22Rv1 (cell line): ENCODE results near the gene WDR44.
"Not testable (repeated sequence)": the region's sequence is repeated elsewhere in the genome, so short reads cannot be mapped to it uniquely, and the experiment has no call there.

Experiments
- H3K27ac ChIP-seq: fragments of 450-650 bp; 2 replicates; pipeline ENCODE4 v1.5.1; 2017
- CTCF ChIP-seq: fragments of 450-650 bp; IDR thresholded peaks from 2 replicates; pipeline ENCODE4 v1.5.1; 2017; ENCODE audit warnings: mild to moderate bottlenecking
- ZFX ChIP-seq: fragments of 450-650 bp; IDR thresholded peaks from 2 replicates; pipeline ENCODE4 v1.6.1; 2017; ENCODE audit warnings: antibody characterized with exemption, borderline replicate concordance

The WDR44 gene

DNA sequence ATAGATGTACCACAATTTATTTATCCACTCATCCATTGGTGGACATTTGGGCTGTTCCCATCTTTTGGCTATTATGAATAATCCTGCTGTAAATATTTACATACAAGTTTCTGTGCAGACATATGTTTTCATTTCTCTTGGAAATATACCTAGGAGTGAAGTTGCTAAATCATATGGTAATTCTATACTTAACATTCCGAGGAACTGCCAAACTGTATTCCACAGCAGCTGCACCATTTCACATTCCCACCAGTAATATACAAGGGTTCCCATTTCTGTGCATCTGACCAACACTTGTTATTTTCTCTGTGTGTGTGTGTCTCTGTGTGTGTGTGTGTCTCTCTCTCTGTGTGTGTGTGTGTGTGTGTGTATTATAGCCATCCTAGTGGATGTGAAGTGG, 134.3 kb downstream of the WDR44 start:
- no peak for TF ChIP-seq CTCF
- no peak for TF ChIP-seq ZFX

GRCh38 chrX:118482384-118482783, 136.5 kb downstream of the WDR44 start:
- not testable (repeated sequence) for H3K27ac ChIP-seq

More for the DNA sequence above, 134.3 kb downstream of the WDR44 start:
- H3K27ac ChIP-seq: no peak overlapping the region

DNA sequence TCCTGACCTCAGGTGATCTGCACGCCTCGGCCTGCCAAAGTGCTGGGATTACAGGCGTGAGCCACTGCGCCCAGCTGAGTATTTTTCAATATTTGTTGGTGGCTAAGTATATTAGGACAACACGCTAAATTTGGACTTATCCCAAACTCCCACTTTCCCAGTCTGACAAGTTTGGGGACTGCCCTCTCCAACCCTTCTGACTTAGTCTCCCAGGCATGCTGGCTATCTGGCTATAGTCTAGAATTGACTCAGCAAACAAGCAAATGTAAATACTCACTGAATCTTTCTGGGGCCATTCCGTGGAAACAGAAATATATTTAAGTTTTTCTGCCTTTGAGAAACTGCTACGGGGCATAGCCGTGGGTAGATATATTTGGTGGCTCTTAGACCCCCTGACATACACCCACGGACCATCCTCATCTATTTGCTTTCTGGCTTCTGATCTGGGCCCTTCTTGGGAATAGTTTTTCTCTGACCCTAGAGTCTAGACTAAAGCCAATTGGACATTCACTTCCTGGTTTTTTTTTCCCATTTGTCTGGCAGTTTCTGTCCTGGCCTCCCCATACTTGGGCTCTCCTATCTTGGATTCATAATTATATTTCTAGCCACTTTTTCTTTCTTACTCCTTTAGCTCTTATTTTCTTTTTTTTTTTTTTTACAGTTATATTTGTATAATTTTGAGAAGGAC, 138.5 kb downstream of the WDR44 start:
- H3K27ac ChIP-seq: no peak overlapping the region
- TF ChIP-seq ZFX (no peak), CTCF (no peak)

DNA sequence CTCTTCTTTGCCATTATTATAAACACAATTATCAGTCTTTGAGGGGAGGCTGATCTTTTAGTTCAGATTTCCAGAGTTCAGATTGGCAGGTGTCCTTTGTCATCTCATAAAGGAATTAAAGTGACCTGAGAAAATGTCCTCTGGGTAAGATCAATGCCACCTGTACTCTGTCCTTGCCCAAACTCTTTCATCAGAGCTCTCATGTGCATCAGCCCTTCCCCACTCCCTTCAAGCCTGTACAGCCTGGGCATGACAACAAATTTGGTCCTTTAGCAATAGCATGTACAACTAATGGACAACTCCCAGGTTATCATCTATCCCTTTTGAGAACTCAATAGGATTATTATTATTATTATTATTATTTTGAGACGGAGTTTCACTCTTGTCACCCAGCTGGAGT, 140.8 kb downstream of the WDR44 start:
- not testable (repeated sequence) for H3K27ac ChIP-seq

DNA sequence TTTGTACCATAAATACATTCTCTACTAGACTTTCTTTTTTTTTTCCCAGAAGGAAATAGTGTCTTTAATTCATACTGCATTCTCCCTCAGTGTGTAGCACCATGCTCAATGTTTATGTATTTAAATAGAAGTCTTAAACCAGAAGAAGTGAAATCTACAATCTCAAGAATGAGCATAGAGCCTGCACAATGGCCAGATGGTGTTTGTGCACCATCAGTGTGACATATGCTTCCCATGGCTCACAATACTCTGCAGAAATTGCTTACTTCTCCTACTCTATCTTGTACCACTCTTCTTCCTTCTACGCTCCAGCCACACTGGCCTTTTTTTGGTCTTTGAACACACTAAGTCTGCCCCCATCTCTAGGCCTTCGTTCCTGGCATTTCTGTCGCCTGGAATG, 147.1 kb downstream of the WDR44 start:
- no peak overlapping the region for H3K27ac ChIP-seq
- TF ChIP-seq ZFX (no peak), CTCF (no peak)

DNA sequence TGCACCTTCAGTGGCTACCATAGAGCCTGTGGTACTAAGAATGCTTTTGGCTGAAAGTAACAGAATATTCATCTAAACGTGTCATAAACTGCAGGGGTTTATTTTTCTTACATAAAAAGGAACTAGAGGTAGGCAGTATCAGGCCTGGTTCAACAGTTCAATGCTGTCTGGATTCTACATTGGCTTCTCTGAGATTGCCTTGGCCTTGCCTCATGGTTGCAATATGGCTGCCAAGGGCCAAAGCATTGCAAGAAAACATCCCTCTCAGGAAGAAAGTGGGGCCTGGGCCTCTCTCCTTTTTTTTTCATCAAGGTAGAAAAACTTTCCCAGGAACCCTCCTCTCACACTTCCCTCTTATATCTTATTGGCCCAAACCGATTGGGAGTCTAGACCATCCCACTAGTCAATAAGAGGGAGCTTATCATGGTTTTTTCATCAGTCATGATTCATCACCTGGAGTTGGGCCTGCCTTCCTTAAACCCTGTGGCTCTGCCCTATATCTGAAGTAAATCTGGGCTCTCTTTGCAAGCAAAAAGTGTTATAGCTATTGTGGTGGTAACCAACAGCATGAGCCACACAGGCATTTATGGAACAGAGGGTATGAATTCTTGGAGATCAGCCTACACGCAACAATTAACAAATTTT, 147.9 kb downstream of the WDR44 start:
- TF ChIP-seq CTCF (no peak), ZFX (no peak)
- H3K27ac ChIP-seq: no peak overlapping the region

DNA sequence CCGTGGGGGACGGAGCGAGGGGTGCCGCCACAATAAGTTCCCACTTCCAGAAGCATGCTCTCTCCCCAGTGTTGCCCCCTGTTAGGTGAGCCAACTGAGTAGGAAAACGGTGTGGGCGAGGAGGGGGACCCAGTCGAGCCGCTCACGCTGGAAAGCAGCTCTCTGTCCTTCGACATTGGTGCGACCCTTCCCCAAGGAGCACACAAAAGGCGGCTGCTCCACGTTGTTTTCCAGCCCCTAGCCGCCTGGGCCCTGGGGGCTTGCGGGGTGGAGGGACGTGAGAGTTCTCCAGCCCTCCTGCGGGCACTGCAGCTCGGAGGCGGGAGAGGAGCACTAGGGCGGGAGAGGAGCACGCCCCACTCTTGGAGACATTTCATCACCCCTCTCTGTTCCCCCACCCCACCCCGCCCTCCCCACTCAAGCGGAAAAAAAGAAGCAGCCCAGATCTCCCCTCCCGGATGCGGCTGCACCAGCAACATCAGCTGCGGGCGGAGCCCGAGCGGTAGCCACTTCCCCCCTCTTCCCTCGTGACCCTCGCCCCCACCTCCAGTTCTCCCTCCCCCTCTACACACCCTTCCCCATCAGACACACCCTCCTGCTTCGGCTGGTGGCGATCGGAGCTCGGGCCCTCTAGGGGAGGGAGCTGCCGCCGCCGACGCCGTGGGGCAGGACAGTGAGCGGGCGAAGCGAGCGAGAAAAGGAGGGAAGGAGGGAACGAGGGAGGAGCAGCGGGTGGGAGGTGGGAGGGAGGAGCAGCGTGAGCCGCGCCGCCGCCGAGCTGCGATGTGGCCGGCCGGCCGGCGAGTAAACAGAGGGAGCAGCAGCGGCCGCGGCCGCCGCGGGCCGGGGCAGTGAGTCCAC, 149.4 kb downstream of the WDR44 start, which contains the start of gene DOCK11:
Gene DOCK11, plus strand, starts transcription at position 755 of the 861 bp plus-strand sequence. CDS start 157 bp downstream, outside the sequence.
- TF ChIP-seq ZFX (no peak), CTCF (no peak)
- peak within 1 kb of the TSS; percentile 34 for H3K27ac ChIP-seq
